ENCODE measurements around the gene ARHGEF3. TPM values are rescaled to one million over a fixed set of nuclear protein-coding genes. Genes with fewer than 3 reads are reported as not detected.

ARHGEF3 gene
- total and polyA plus RNA-seq, 7 experiments from 2014 or later: 78.8 to 99.7 (median 87.0) TPM

- no peaks in the 10 kb centered on the region for H3K9me3 Mint-ChIP-seq
- intact Hi-C loops (cut with micrococcal nuclease): loop anchor here (1.0 to 5.0 kb wide), 10 partner anchors 10 to 797 kb away; partner anchors contain the start of genes ARF4 (in 1 of the 2) and CCDC66 (in 1 of the 2)
- peaks cover 35 to 44% of the 10 kb centered on the region in 2 donors for H3K4me1 ChIP-seq (ENCODE audit: control insufficient read depth in 2 of 2, insufficient read depth in 2 of 2, low read length in 2 of 2)
These were observed 1.5 kb downstream of the ARHGEF3 start for GRCh38 chr3:56800130-56800831.

GRCh38 chr3:56799251-56799882, 2.4 kb downstream of the ARHGEF3 start:
- Mint-ChIP-seq H3K36me3 (peaks cover 0 to 42% (median 5%) of the 10 kb centered on the region in 5 donors), H3K27me3 (no peaks in the 10 kb centered on the region), H3K4me3 (peak overlapping the region; percentile 93 to 98 (median 96)), H3K27ac (peak overlapping the region; percentile 74 to 96 (median 93)), H3K9me3 (no peaks in the 10 kb centered on the region), H3K4me1 (peaks cover 40 to 69% (median 59%) of the 10 kb centered on the region in 7 donors)
- H3K4me3 ChIP-seq (ENCODE audit: low read length): peak overlapping the region; percentile 88
- peaks cover 0 to 6% (median 0%) of the 10 kb centered on the region in 3 experiments for H3K36me3 ChIP-seq (ENCODE audit: control insufficient read depth in 2 of 3, insufficient read depth in 3 of 3, low read length in 3 of 3)
- no peaks in the 10 kb centered on the region for H3K9me3 ChIP-seq (ENCODE audit: control insufficient read depth in 2 of 3, low read length in 3 of 3)
- intact Hi-C loops (cut with micrococcal nuclease): loop anchor here (1.0 kb wide), 6 partner anchors 9 to 190 kb away; no protein-coding TSS in a partner anchor
- no peaks in the 10 kb centered on the region for H3K27me3 ChIP-seq (ENCODE audit: control insufficient read depth in 2 of 2, insufficient read depth in 2 of 2, low read length in 2 of 2)
- ATAC-seq (peak; percentile 27), DNase-seq (peak in 7 of 9 donors; percentile 67 to 83 (median 79))
- ChIA-PET CTCF (interaction anchor here (0.6 to 9.8 kb wide), 39 partner anchors 12 to 455 kb away, joined by 3 to 176 read pairs (median 4); partner anchors contain the start of gene CCDC66), POLR2A (interaction anchor here (0.7 to 12.4 kb wide), 29 partner anchors 13 to 242 kb away, joined by 3 to 286 read pairs (median 9); partner anchors contain the start of genes CCDC66 and TASOR)
- peak overlapping the region; percentile 83 for H3K27ac ChIP-seq (ENCODE audit: low read depth, low read length)
- peaks cover 35 to 48% of the 10 kb centered on the region in 2 donors for H3K4me1 ChIP-seq (ENCODE audit: control insufficient read depth in 2 of 2, insufficient read depth in 2 of 2, low read length in 2 of 2)

More at GRCh38 chr3:56800130-56800831, 1.5 kb downstream of the ARHGEF3 start:
- H3K27me3 Mint-ChIP-seq: no peaks in the 10 kb centered on the region
- POLR2A ChIA-PET: interaction anchor here (0.6 to 12.4 kb wide), 37 partner anchors 12 to 243 kb away, joined by 3 to 286 read pairs (median 6); partner anchors contain the start of genes CCDC66 and TASOR
- Histone ChIP-seq H3K36me3 (ENCODE audit: control insufficient read depth in 2 of 3, insufficient read depth in 3 of 3, low read length in 3 of 3) (peaks cover 0 to 6% (median 0%) of the 10 kb centered on the region in 3 experiments), H3K27ac (ENCODE audit: low read depth, low read length) (peak overlapping the region; percentile 83), H3K9me3 (ENCODE audit: control insufficient read depth in 2 of 3, low read length in 3 of 3) (no peaks in the 10 kb centered on the region), H3K4me3 (ENCODE audit: low read length) (peak overlapping the region; percentile 88), H3K27me3 (ENCODE audit: control insufficient read depth in 2 of 2, insufficient read depth in 2 of 2, low read length in 2 of 2) (no peaks in the 10 kb centered on the region)
- ATAC-seq (peak; percentile 44), DNase-seq (peak in 8 of 9 donors; percentile 59 to 81 (median 72))
- CTCF ChIA-PET: interaction anchor here (0.6 to 9.8 kb wide), 44 partner anchors 11 to 456 kb away, joined by 3 to 176 read pairs (median 4); partner anchors contain the start of gene CCDC66
- peaks cover 34 to 60% (median 50%) of the 10 kb centered on the region in 7 donors for H3K4me1 Mint-ChIP-seq
- peak overlapping the region; percentile 82 to 96 (median 91) for H3K27ac Mint-ChIP-seq
- H3K36me3 Mint-ChIP-seq: peaks cover 0 to 34% (median 5%) of the 10 kb centered on the region in 5 donors
- peak overlapping the region; percentile 93 to 98 (median 96) for H3K4me3 Mint-ChIP-seq

GRCh38 chr3:56796996-56797395, 4.8 kb downstream of the ARHGEF3 start:
- Mint-ChIP-seq H3K4me1 (peaks cover 42 to 75% (median 71%) of the 10 kb centered on the region in 7 donors), H3K27me3 (no peaks in the 10 kb centered on the region), H3K27ac (peak overlapping the region; percentile 66 to 93 (median 85)), H3K9me3 (peaks cover 0 to 2% (median 0%) of the 10 kb centered on the region in 11 donors), H3K4me3 (peak overlapping the region; percentile 38 to 98 (median 90)), H3K36me3 (peaks cover 5 to 52% (median 10%) of the 10 kb centered on the region in 5 donors)
- POLR2A ChIA-PET: interaction anchor here (0.6 to 12.4 kb wide), 7 partner anchors 12 to 240 kb away, joined by 3 to 286 read pairs (median 55); partner anchors contain the start of gene CCDC66
- DNase-seq (no peak), ATAC-seq (no peak)
- Histone ChIP-seq H3K9me3 (ENCODE audit: control insufficient read depth in 2 of 3, low read length in 3 of 3) (no peaks in the 10 kb centered on the region), H3K36me3 (ENCODE audit: control insufficient read depth in 2 of 3, insufficient read depth in 3 of 3, low read length in 3 of 3) (peaks cover 0 to 6% (median 0%) of the 10 kb centered on the region in 3 experiments), H3K27ac (ENCODE audit: low read depth, low read length) (peak overlapping the region; percentile 83), H3K4me1 (ENCODE audit: control insufficient read depth in 2 of 2, insufficient read depth in 2 of 2, low read length in 2 of 2) (peaks cover 36 to 49% of the 10 kb centered on the region in 2 donors), H3K27me3 (ENCODE audit: control insufficient read depth in 2 of 2, insufficient read depth in 2 of 2, low read length in 2 of 2) (no peaks in the 10 kb centered on the region), H3K4me3 (ENCODE audit: low read length) (peak overlapping the region; percentile 1)
- CTCF ChIA-PET: interaction anchor here (4.5 to 9.8 kb wide), 4 partner anchors 11 to 94 kb away, joined by 35 to 176 read pairs (median 121); no protein-coding TSS in a partner anchor
- intact Hi-C loops (cut with micrococcal nuclease): no loop called here

- Histone ChIP-seq H3K27me3 (ENCODE audit: control insufficient read depth in 2 of 2, insufficient read depth in 2 of 2, low read length in 2 of 2) (no peaks in the 10 kb centered on the region), H3K4me3 (ENCODE audit: low read length) (peak overlapping the region; percentile 1), H3K27ac (ENCODE audit: low read depth, low read length) (peak overlapping the region; percentile 83), H3K9me3 (ENCODE audit: control insufficient read depth in 2 of 3, low read length in 3 of 3) (no peaks in the 10 kb centered on the region), H3K36me3 (ENCODE audit: control insufficient read depth in 2 of 3, insufficient read depth in 3 of 3, low read length in 3 of 3) (peaks cover 0 to under 1% (median 0%) of the 10 kb centered on the region in 3 experiments), H3K4me1 (ENCODE audit: control insufficient read depth in 2 of 2, insufficient read depth in 2 of 2, low read length in 2 of 2) (peaks cover 42 to 56% of the 10 kb centered on the region in 2 donors)
- H3K36me3 Mint-ChIP-seq: peaks cover under 1 to 50% (median 9%) of the 10 kb centered on the region in 5 donors
- peak overlapping the region in 9 of 10 donors; percentile 43 to 98 (median 95) for H3K4me3 Mint-ChIP-seq
- CTCF ChIA-PET: interaction anchor here (7.3 kb wide), 1 partner anchor 10 kb away, joined by 176 read pairs; no protein-coding TSS in a partner anchor
- peak overlapping the region; percentile 68 to 93 (median 85) for H3K27ac Mint-ChIP-seq
- intact Hi-C loops (cut with micrococcal nuclease): no loop called here
- peaks cover 0 to 2% (median 0%) of the 10 kb centered on the region in 11 donors for H3K9me3 Mint-ChIP-seq
- no peaks in the 10 kb centered on the region for H3K27me3 Mint-ChIP-seq
- POLR2A ChIA-PET: interaction anchor here (1.0 to 12.4 kb wide), 3 partner anchors 11 to 42 kb away, joined by 3 to 286 read pairs (median 115); no protein-coding TSS in a partner anchor
- peaks cover 48 to 83% (median 78%) of the 10 kb centered on the region in 7 donors for H3K4me1 Mint-ChIP-seq
- ATAC-seq (no peak), DNase-seq (no peak)
These were observed 5.5 kb downstream of the ARHGEF3 start for GRCh38 chr3:56796202-56796601.

GRCh38 chr3:56795829-56796185, 5.9 kb downstream of the ARHGEF3 start:
- DNase-seq (no peak), ATAC-seq (peak; percentile 28)
- ChIA-PET POLR2A (interaction anchor here (1.0 to 12.4 kb wide), 2 partner anchors 11 to 33 kb away, joined by 3 to 286 read pairs; no protein-coding TSS in a partner anchor), CTCF (no interaction called here)
- no peaks in the 10 kb centered on the region for H3K27me3 ChIP-seq (ENCODE audit: control insufficient read depth in 2 of 2, insufficient read depth in 2 of 2, low read length in 2 of 2)
- peak overlapping the region; percentile 83 for H3K27ac ChIP-seq (ENCODE audit: low read depth, low read length)
- no peaks in the 10 kb centered on the region for H3K27me3 Mint-ChIP-seq
- peaks cover 0 to 2% (median 0%) of the 10 kb centered on the region in 11 donors for H3K9me3 Mint-ChIP-seq
- peak overlapping the region; percentile 68 to 93 (median 85) for H3K27ac Mint-ChIP-seq
- peak overlapping the region in 9 of 10 donors; percentile 12 to 98 (median 95) for H3K4me3 Mint-ChIP-seq
- peaks cover 46 to 60% of the 10 kb centered on the region in 2 donors for H3K4me1 ChIP-seq (ENCODE audit: control insufficient read depth in 2 of 2, insufficient read depth in 2 of 2, low read length in 2 of 2)
- H3K4me3 ChIP-seq (ENCODE audit: low read length): no peak overlapping the region
- H3K36me3 ChIP-seq (ENCODE audit: control insufficient read depth in 2 of 3, insufficient read depth in 3 of 3, low read length in 3 of 3): no peaks in the 10 kb centered on the region
- no peaks in the 10 kb centered on the region for H3K9me3 ChIP-seq (ENCODE audit: control insufficient read depth in 2 of 3, low read length in 3 of 3)
- intact Hi-C loops (cut with micrococcal nuclease): no loop called here
- H3K36me3 Mint-ChIP-seq: peaks cover 0 to 52% (median 8%) of the 10 kb centered on the region in 5 donors
- H3K4me1 Mint-ChIP-seq: peaks cover 51 to 87% (median 81%) of the 10 kb centered on the region in 7 donors

Data from naive thymus-derived CD4-positive, alpha-beta T cell (primary cell).